ENCODE measurements around the gene RFTN1. TPM values are rescaled to one million over a fixed set of nuclear protein-coding genes. Genes with fewer than 3 reads are reported as not detected.

The RFTN1 gene
- total RNA-seq, 4 donors from 2014 or later, result 10.3 to 26.9 (median 22.3) TPM

DNA sequence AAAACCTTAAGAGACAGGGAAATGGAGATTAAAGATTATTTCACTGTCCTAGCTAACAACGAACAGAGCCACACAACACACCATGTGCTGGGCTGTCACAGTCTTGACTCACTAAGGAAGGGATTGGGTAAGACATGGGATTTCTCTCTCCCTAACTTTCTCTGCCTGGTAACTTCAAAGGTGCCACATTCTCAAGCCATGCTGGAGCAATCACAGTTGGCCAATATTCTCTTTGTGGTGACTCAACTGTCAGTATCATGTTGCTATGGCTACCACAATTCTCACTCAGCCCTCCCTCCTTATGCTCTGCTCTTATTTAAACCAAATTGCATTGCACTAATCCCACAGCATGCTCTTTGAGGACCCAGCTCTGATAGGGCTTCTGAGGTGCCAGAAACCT is 174.5 kb downstream of the RFTN1 start:
- TF ChIP-seq POLR2AphosphoS5 (IDR thresholded peaks at IDR 0.05) (peak in 2 of 3 donors; percentile 74 to 98), EP300 (IDR thresholded peaks at IDR 0.05) (no peak)
- no peaks in the 10 kb centered on the region for H3K36me3 ChIP-seq
- H3K27ac ChIP-seq, result peak overlapping the region; percentile 60
- H3K9me3 ChIP-seq, result no peaks in the 10 kb centered on the region
- DNase-seq (ENCODE audit: low spot score in 2 of 2), result no peak
- 56% methylated on average over 1 of the region's 1 CpG for WGBS
- no peak overlapping the region for H3K4me3 ChIP-seq
- peaks cover 18% of the 10 kb centered on the region for H3K4me1 ChIP-seq
- H3K27me3 ChIP-seq, result no peaks in the 10 kb centered on the region

DNA sequence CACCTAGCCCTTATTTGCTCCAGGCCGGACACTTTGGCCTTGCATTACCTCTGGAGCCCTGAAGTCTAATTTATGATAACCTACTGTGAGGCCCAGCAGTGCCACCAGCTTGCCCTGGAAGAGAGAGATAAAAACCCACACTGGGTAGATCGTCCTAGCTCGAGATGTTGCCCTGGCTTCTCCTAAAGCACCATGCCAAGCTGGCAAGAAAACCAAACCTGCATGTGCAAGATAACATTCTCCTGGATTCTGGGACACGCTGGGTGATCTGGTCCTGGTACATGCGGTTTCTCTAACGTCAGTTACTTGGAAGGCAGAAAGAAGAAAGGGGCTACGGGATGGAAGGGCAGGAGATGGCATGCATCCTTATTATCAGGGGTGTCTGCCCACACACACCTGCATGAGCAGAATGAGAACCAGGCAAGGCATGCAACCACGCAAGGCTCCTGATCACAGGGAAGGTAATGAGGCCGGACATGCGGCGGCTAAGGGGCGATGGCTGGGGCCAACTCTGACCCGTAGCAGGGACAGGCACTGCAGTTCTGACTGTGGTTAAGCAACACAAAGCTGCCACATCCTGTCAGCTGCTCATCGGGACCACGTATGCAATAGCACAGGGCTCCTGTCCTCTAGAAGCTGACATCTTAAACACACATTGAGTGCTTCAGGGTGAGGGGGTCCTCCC is 175.5 kb downstream of the RFTN1 start:
- peak overlapping the region; percentile 60 for H3K27ac ChIP-seq
- WGBS, result 91% methylated on average over 15 of the region's 15 CpGs
- TF ChIP-seq CTCF (IDR thresholded peaks at IDR 0.05), result no peak
- no peak for TF ChIP-seq POLR2AphosphoS5 (IDR thresholded peaks at IDR 0.05)
- TF ChIP-seq EP300 (IDR thresholded peaks at IDR 0.05), result no peak
- no peak for TF ChIP-seq POLR2A (IDR thresholded peaks at IDR 0.05)

DNA sequence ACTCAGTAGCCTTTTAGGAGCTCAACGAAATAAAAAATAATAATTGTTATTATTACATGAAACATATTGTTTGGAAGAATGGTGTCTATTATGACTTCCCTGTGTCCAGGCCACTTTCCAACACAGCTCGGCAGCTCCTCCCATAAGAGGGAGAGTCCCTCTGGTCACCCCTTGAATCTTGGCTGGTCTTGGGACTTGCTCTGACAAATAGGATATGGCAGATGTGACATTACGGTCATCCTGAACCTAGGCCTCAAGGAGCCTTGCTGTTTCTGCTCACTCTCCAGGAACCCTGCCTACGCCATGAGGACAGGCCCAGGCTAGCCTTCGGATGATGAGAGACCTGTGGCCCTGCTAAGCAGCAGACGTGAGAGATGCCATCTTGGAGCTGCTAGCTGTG is 176.7 kb downstream of the RFTN1 start:
- WGBS, result 84% methylated on average over 6 of the region's 6 CpGs

More for the DNA sequence above, 175.5 kb downstream of the RFTN1 start:
- H3K27me3 ChIP-seq, result no peaks in the 10 kb centered on the region
- DNase-seq (ENCODE audit: low spot score in 2 of 2), result no peak
- H3K36me3 ChIP-seq, result no peaks in the 10 kb centered on the region
- H3K9me3 ChIP-seq, result no peaks in the 10 kb centered on the region
- H3K4me1 ChIP-seq, result peaks cover 18% of the 10 kb centered on the region
- no peak overlapping the region for H3K4me3 ChIP-seq

DNA sequence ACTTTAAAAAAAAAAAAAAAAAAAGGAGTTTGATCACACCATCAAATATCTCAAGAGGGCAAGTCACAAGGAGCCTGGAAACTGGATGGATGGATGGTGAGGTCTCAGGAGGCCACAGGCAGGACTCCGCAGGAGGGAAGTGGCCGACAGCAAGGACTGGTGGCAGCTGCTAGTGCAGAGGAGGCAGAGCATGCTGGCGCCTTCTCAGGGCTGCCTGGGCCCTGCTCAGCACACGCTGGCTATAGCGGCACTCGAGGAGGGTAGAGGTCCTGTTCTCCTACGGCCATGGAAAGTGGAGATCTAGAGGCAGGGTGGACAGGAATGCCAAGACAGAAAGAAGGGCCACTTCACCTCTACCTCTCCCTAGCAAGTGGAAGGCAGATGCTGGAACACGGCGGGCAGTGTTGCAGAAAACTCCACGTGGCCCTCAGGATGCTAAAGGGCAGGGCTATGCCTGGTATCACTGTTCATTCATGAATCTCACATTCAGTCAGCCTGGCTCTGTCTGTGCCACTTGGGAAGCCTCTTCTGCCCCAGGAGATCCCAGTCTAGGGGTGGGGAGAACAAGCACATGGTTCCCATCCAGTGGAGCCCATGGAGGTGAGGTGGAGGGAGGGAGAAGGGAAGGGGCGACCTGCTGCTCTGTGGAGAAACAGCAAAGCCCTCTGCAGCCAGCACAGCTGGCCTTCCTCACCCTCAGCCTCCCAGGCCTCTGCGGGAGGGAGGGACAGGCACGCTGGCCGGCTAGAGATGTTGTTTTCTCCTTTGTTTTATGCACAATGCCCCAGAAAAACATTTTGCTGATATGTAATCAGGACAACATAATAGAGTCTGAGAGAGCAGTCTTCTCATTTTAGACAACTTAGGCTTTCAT is 177.5 kb downstream of the RFTN1 start:
- Histone ChIP-seq H3K36me3 (no peaks in the 10 kb centered on the region), H3K27me3 (no peaks in the 10 kb centered on the region), H3K4me1 (peaks cover 18% of the 10 kb centered on the region), H3K4me3 (no peak overlapping the region), H3K9me3 (no peaks in the 10 kb centered on the region), H3K27ac (peak overlapping the region; percentile 11)
- no peak for DNase-seq (ENCODE audit: low spot score in 2 of 2)
- 88% methylated on average over 14 of the region's 14 CpGs for WGBS
- TF ChIP-seq EP300 (IDR thresholded peaks at IDR 0.05), result no peak
- no peak for TF ChIP-seq CTCF (IDR thresholded peaks at IDR 0.05)
- no peak for TF ChIP-seq POLR2A (IDR thresholded peaks at IDR 0.05)

More for the DNA sequence above, 176.7 kb downstream of the RFTN1 start:
- Histone ChIP-seq H3K27me3 (no peaks in the 10 kb centered on the region), H3K27ac (peak overlapping the region; percentile 7), H3K36me3 (no peaks in the 10 kb centered on the region), H3K4me3 (no peak overlapping the region), H3K4me1 (peaks cover 18% of the 10 kb centered on the region), H3K9me3 (no peaks in the 10 kb centered on the region)
- TF ChIP-seq POLR2AphosphoS5 (IDR thresholded peaks at IDR 0.05) (no peak), POLR2A (IDR thresholded peaks at IDR 0.05) (no peak), CTCF (IDR thresholded peaks at IDR 0.05) (no peak), EP300 (IDR thresholded peaks at IDR 0.05) (no peak)
- DNase-seq (ENCODE audit: low spot score in 2 of 2), result no peak

DNA sequence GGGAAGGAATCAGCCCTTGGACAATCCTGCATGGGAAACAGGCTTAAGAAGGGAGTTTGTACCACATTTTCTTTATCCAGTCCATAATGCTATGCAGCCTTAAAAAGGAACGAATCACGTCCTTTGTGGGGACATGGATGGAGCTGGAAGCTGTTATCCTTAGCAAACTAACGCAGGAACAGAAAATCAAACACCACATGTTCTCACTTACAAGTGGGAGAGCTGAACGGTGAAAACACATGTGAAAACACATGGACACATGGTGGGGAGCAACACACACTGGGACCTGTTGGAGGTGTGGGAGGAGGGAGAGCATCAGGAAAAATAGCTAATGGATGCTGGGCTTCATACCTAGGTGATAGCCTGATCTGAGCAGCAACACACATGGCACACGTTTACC is 178.2 kb downstream of the RFTN1 start:
- WGBS, result 67% methylated on average over 5 of the region's 5 CpGs
- Histone ChIP-seq H3K27me3 (no peaks in the 10 kb centered on the region), H3K9me3 (no peaks in the 10 kb centered on the region), H3K4me1 (peaks cover 18% of the 10 kb centered on the region), H3K4me3 (no peak overlapping the region), H3K27ac (no peak overlapping the region), H3K36me3 (no peaks in the 10 kb centered on the region)
- DNase-seq (ENCODE audit: low spot score in 2 of 2), result no peak
- TF ChIP-seq POLR2A (IDR thresholded peaks at IDR 0.05), result no peak
- TF ChIP-seq EP300 (IDR thresholded peaks at IDR 0.05), result no peak
- TF ChIP-seq POLR2AphosphoS5 (IDR thresholded peaks at IDR 0.05), result no peak
- no peak for TF ChIP-seq CTCF (IDR thresholded peaks at IDR 0.05)

All from suprapubic skin (tissue), 4 donors.